WTC11 (cell line): Measurements from ENCODE around the gene MCF2L.

Experiments used
- ATF3 ChIP-seq: sonication (generic); formaldehyde crosslinking; conservative IDR thresholded peaks from 2 replicates; pipeline ENCODE4 v1.8.1; 2022; ENCODE audit warnings: mild to moderate bottlenecking, missing genetic modification reagents
- CBFB ChIP-seq: sonication (generic); formaldehyde crosslinking; IDR thresholded peaks from 2 replicates; pipeline ENCODE4 v1.8.1; 2022; ENCODE audit warnings: mild to moderate bottlenecking, low read depth, missing genetic modification reagents
- CTCF ChIP-seq: fragments of 200-600 bp; IDR thresholded peaks from 2 replicates; pipeline ENCODE4 v1.8.0; 2022; ENCODE audit warnings: antibody characterized with exemption
- ETV6 ChIP-seq: sonication (generic); formaldehyde crosslinking; IDR thresholded peaks from 2 replicates; pipeline ENCODE4 v1.8.1; 2022; ENCODE audit warnings: mild to moderate bottlenecking, missing genetic modification reagents
- FOXJ3 ChIP-seq: sonication (generic); formaldehyde crosslinking; IDR thresholded peaks from 2 replicates; pipeline ENCODE4 v1.9.0; 2021; ENCODE audit warnings: missing genetic modification reagents, mild to moderate bottlenecking, borderline replicate concordance
- PREB ChIP-seq: sonication (generic); formaldehyde crosslinking; IDR thresholded peaks from 2 replicates; pipeline ENCODE4 v1.8.1; 2022; ENCODE audit warnings: mild to moderate bottlenecking, missing genetic modification reagents, moderate library complexity, borderline replicate concordance
- SMAD4 ChIP-seq: sonication (generic); formaldehyde crosslinking; IDR thresholded peaks from 2 replicates; pipeline ENCODE4 v1.8.0; 2022; ENCODE audit warnings: mild to moderate bottlenecking, missing genetic modification reagents
- TCF7 ChIP-seq: sonication (generic); formaldehyde crosslinking; IDR thresholded peaks from 2 replicates; pipeline ENCODE4 v1.8.0; 2022; ENCODE audit warnings: mild to moderate bottlenecking, low read depth, missing genetic modification reagents, moderate library complexity
- ZNF317 ChIP-seq: sonication (generic); formaldehyde crosslinking; IDR thresholded peaks from 2 replicates; pipeline ENCODE4 v1.8.1; 2023; ENCODE audit warnings: low read depth, mild to moderate bottlenecking, moderate library complexity, missing genetic modification reagents, borderline replicate concordance

GRCh38 chr13:112938680-112939079 lies 30.3 kb upstream of the MCF2L start:
- no peak for TF ChIP-seq CTCF
- TF ChIP-seq PREB (CRISPR knock-in tag): no peak
- no peak for TF ChIP-seq ETV6
- TF ChIP-seq FOXJ3 (CRISPR knock-in tag): no peak
- TF ChIP-seq ATF3: no peak
- no peak for TF ChIP-seq ZNF317 (CRISPR knock-in tag)
- no peak for TF ChIP-seq TCF7
- TF ChIP-seq SMAD4: no peak
- no peak for TF ChIP-seq CBFB
